ENCODE measurements around the gene UBE2H.
"Not testable (repeated sequence)": the region's sequence is repeated elsewhere in the genome, so short reads cannot be mapped to it uniquely, and the experiment has no call there.

The UBE2H gene

DNA sequence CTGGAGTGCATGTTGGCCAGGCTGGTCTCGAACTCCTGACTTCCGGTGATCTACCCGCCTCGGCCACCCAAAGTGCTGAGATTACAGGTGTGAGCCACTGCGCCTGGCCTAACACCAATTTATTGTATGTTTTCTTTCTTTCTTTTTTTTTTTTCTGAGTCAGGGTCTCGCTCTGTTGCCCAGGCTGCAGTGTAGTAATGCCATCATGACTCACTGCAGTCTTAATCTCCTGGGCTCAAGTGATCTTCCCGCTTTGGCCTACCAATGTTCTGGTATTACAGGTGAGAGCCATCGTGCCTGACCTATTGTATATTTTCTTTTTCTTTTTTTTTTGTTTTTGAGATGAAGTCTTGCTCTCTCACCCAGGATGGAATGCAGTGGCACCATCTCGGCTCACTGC lies 33.8 kb upstream of the UBE2H start:
- no peak for DNase-seq (ENCODE audit: low read depth)
- no peak overlapping the region for H3K4me3 ChIP-seq (ENCODE audit: low read depth, low read length)

GRCh38 chr7:129980667-129981066 lies 27.9 kb upstream of the UBE2H start:
- no peak for TF ChIP-seq CTCF (IDR thresholded peaks at IDR 0.05; ENCODE audit: control insufficient read depth, extremely low read depth, insufficient read depth)
- no peak for DNase-seq (ENCODE audit: low read depth)
- no peak overlapping the region for H3K4me3 ChIP-seq (ENCODE audit: low read depth, low read length)

More for the DNA sequence above, 33.8 kb upstream of the UBE2H start:
- TF ChIP-seq CTCF (IDR thresholded peaks at IDR 0.05; ENCODE audit: control insufficient read depth, extremely low read depth, insufficient read depth), result no peak

GRCh38 chr7:129975309-129975708 lies 22.5 kb upstream of the UBE2H start:
- no peak overlapping the region for H3K4me3 ChIP-seq (ENCODE audit: low read depth, low read length)
- DNase-seq (ENCODE audit: low read depth), result no peak
- no peak for TF ChIP-seq CTCF (IDR thresholded peaks at IDR 0.05; ENCODE audit: control insufficient read depth, extremely low read depth, insufficient read depth)

GRCh38 chr7:129970816-129971215 lies 18.1 kb upstream of the UBE2H start:
- no peak for TF ChIP-seq CTCF (IDR thresholded peaks at IDR 0.05; ENCODE audit: control insufficient read depth, extremely low read depth, insufficient read depth)

GRCh38 chr7:129969881-129970446 lies 17.2 kb upstream of the UBE2H start:
- no peak for TF ChIP-seq CTCF (IDR thresholded peaks at IDR 0.05; ENCODE audit: control insufficient read depth, extremely low read depth, insufficient read depth)
- no peak overlapping the region for H3K4me3 ChIP-seq (ENCODE audit: low read depth, low read length)
- no peak for DNase-seq (ENCODE audit: low read depth)

More at GRCh38 chr7:129970816-129971215, 18.1 kb upstream of the UBE2H start:
- DNase-seq (ENCODE audit: low read depth), result no peak
- no peak overlapping the region for H3K4me3 ChIP-seq (ENCODE audit: low read depth, low read length)

- no peak overlapping the region for H3K4me3 ChIP-seq (ENCODE audit: low read depth, low read length)
- TF ChIP-seq CTCF (IDR thresholded peaks at IDR 0.05; ENCODE audit: control insufficient read depth, extremely low read depth, insufficient read depth), result no peak
- DNase-seq (ENCODE audit: low read depth), result no peak
Observed at GRCh38 chr7:129968592-129969383, 16.0 kb upstream of the UBE2H start.

DNA sequence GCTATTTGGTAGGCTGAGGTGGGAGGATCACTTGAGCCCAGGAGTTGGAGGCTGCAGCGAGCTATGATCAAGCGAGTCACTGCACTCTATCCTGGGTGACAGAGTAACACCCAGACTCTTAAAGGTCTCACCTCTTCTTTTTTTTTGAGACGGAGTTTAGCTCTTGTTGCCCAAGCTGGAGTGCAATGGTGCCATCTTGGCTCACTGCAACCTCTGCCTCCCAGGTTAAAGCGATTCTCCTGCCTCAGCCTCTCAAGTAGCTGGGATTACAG lies 7.4 kb upstream of the UBE2H start:
- not testable (repeated sequence) for H3K4me3 ChIP-seq (ENCODE audit: low read depth, low read length); DNase-seq (ENCODE audit: low read depth)
